ENCODE measurements around the gene COMT.

DNA sequence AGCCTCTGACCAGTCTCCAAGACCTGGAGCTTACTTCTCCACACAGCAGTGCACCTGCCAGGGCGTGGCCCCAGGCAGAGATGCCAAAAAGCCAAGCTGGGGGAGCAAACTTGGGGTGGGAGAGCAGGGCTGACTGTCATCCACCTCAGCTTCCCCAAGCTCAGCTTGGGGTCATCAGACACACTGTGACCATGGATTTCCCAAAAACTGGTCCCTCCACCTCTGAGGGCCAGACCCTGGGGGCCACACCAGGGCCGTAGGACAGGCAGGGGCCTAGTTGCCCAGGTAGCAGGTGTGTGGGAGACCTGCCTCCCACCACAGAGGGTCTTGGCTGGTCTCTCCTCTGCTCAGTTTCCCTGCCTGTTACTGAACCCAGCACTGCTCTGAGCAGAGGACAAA, 44.4 kb downstream of the COMT start:
- TF ChIP-seq, protein P1, sequence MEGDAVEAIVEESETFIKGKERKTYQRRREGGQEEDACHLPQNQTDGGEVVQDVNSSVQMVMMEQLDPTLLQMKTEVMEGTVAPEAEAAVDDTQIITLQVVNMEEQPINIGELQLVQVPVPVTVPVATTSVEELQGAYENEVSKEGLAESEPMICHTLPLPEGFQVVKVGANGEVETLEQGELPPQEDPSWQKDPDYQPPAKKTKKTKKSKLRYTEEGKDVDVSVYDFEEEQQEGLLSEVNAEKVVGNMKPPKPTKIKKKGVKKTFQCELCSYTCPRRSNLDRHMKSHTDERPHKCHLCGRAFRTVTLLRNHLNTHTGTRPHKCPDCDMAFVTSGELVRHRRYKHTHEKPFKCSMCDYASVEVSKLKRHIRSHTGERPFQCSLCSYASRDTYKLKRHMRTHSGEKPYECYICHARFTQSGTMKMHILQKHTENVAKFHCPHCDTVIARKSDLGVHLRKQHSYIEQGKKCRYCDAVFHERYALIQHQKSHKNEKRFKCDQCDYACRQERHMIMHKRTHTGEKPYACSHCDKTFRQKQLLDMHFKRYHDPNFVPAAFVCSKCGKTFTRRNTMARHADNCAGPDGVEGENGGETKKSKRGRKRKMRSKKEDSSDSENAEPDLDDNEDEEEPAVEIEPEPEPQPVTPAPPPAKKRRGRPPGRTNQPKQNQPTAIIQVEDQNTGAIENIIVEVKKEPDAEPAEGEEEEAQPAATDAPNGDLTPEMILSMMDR (IDR thresholded peaks at IDR 0.05): no peak
- no peak for TF ChIP-seq POLR2AphosphoS5 (IDR thresholded peaks at IDR 0.05)
- TF ChIP-seq EP300 (IDR thresholded peaks at IDR 0.05): no peak

Measured in upper lobe of left lung (tissue), 4 donors.